MCF 10A (cell line): ENCODE results near the gene DDX56. TPM values are rescaled to one million over a fixed set of nuclear protein-coding genes. Genes with fewer than 3 reads are reported as not detected.

Experiments used
- Bru-seq: library from RNA; stranded (reverse); fragments of 400-500 nt; gene quantifications from one replicate; lab custom pipeline; 2021; lab: Mats Ljungman, UMichigan
- BruChase-seq, 2 experiments: library from RNA; stranded (reverse); fragments of 400-500 nt; gene quantifications; one replicate each; lab custom pipeline; 2021; lab: Mats Ljungman, UMichigan
- BruUV-seq: library from RNA; stranded (reverse); fragments of 400-500 nt; replicated peaks from 2 replicates; lab custom pipeline; 2021; lab: Mats Ljungman, UMichigan
- CTCF ChIA-PET: fragments of 300-600 bp; sonication (Branson Sonifier 250); formaldehyde crosslinking; extraction: SDS; loops from one replicate; lab custom pipeline; 2021; ENCODE audit warnings: antibody characterized with exemption, inconsistent platforms; lab: Yijun Ruan, JAX
- POLR2A ChIA-PET: fragments of 300-600, 350-650 bp; sonication (Branson Sonifier 250); formaldehyde crosslinking; extraction: SDS; loops from one replicate; lab custom pipeline; 2020; ENCODE audit warnings: antibody characterized with exemption, inconsistent platforms; lab: Yijun Ruan, JAX
- DNase-seq: peaks from one replicate; pipeline ENCODE4 v3.0.0-alpha.2; 2018; ENCODE audit not compliant: unreplicated experiment
- H3K27ac Mint-ChIP-seq: one replicate; pipeline ENCODE4 v1.8.0; 2022; ENCODE audit warnings: mild to moderate bottlenecking, low read depth, mixed read lengths; ENCODE audit not compliant: unreplicated experiment
- H3K27me3 Mint-ChIP-seq: one replicate; pipeline ENCODE4 v1.8.0; 2022; ENCODE audit warnings: mixed read lengths; ENCODE audit not compliant: insufficient read depth, unreplicated experiment
- H3K36me3 Mint-ChIP-seq: one replicate; pipeline ENCODE4 v1.8.0; 2022; ENCODE audit warnings: mild to moderate bottlenecking, moderate library complexity, mixed read lengths; ENCODE audit not compliant: insufficient read depth, unreplicated experiment
- H3K4me1 Mint-ChIP-seq: one replicate; pipeline ENCODE4 v1.8.0; 2022; ENCODE audit warnings: mixed read lengths; ENCODE audit not compliant: insufficient read depth, unreplicated experiment
- H3K4me3 Mint-ChIP-seq: one replicate; pipeline ENCODE4 v1.8.0; 2022; ENCODE audit warnings: mild to moderate bottlenecking, moderate library complexity, mixed read lengths; ENCODE audit not compliant: unreplicated experiment
- H3K9me3 Mint-ChIP-seq: one replicate; pipeline ENCODE4 v1.8.0; 2022; ENCODE audit warnings: mixed read lengths; ENCODE audit not compliant: unreplicated experiment
- intact Hi-C: fragments of 100-400 bp; cut with micrococcal nuclease; formaldehyde crosslinking; loops from 2 replicates; pipeline ENCODE4 v1.14.1; 2022
- long read RNA-seq: library from polyadenylated mRNA; stranded (forward); transcript quantifications from one replicate; pipeline ENCODE4 v2.0.0, GENCODE V29; 2022
- total RNA-seq: library from RNA; stranded (reverse); gene quantifications from 2 replicates; pipeline ENCODE4 v1.2.3, GENCODE V29; 2022
- TF ChIP-seq, protein P1 (sequence below): fragments of 200-600 bp; IDR thresholded peaks from one replicate; pipeline ENCODE4 v1.8.0; 2022; ENCODE audit warnings: antibody characterized with exemption, mild to moderate bottlenecking; ENCODE audit not compliant: unreplicated experiment

The DDX56 gene, protein sequence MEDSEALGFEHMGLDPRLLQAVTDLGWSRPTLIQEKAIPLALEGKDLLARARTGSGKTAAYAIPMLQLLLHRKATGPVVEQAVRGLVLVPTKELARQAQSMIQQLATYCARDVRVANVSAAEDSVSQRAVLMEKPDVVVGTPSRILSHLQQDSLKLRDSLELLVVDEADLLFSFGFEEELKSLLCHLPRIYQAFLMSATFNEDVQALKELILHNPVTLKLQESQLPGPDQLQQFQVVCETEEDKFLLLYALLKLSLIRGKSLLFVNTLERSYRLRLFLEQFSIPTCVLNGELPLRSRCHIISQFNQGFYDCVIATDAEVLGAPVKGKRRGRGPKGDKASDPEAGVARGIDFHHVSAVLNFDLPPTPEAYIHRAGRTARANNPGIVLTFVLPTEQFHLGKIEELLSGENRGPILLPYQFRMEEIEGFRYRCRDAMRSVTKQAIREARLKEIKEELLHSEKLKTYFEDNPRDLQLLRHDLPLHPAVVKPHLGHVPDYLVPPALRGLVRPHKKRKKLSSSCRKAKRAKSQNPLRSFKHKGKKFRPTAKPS
- total RNA-seq (104 and 105 TPM in 2 replicates), Bru-seq, nascent RNA (percentile 83 among the genes with signal in this experiment), BruChase-seq, experiment 1, labeled RNA remaining after a 6-hour chase (percentile 94 among the genes with signal in this experiment), BruChase-seq, experiment 2, labeled RNA remaining after a 2-hour chase (percentile 89 among the genes with signal in this experiment)
- long read RNA-seq, transcript DDX56-212 (13 exons, 1,781 nt), result minor isoform, 6 of 357 reads
- long read RNA-seq, transcript DDX56-201 (14 exons, 2,336 nt), result major isoform, 290 of 357 reads
- long read RNA-seq, transcript DDX56-206 (14 exons, 1,853 nt), result minor isoform, 5 of 357 reads
- long read RNA-seq, partial matches to known transcripts, result 19 of 357 reads
- long read RNA-seq, other reads (novel, unspliced or antisense), result 36 of 357 reads

DNA sequence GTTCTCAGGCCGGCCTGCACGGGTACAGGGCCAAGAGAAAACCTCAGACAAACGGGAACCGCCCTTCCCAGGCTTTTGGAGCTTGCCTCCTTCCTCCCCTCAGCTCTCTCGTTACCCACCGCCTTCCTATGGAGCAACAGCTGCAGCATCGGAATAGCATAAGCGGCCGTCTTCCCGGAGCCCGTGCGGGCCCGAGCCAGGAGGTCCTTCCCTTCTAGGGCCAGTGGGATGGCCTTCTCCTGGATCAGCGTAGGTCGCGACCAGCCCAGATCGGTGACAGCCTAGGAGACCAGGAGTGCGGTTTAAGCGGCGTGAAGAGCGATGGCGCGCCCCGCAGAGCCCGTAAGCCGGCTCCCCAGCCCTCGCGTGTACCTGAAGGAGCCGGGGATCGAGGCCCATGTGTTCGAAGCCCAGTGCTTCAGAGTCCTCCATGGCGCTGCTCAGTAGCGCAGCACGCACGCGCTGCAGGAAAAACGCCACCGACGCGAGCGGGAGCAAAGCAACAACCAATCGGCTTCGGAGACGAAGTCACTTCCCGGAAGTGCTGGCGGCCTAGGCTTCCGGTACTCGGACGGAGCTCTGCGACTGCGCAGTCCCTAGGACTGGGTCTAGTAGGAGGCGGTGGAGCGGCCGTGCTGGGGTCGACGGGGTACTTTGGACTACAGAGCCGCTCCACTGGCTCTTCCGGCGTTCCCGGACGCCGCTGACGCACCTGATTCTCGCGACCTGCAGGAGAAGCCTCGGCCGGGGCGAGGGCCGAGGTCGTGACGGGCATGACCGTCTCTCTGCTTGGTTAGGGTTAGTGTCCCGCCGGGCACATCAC, at the start of gene DDX56:
TSS of gene DDX56 (minus strand) at position 445 of the 823 bp plus-strand sequence. CDS start at position 432, 13 bp downstream.
- TF ChIP-seq, protein P1, sequence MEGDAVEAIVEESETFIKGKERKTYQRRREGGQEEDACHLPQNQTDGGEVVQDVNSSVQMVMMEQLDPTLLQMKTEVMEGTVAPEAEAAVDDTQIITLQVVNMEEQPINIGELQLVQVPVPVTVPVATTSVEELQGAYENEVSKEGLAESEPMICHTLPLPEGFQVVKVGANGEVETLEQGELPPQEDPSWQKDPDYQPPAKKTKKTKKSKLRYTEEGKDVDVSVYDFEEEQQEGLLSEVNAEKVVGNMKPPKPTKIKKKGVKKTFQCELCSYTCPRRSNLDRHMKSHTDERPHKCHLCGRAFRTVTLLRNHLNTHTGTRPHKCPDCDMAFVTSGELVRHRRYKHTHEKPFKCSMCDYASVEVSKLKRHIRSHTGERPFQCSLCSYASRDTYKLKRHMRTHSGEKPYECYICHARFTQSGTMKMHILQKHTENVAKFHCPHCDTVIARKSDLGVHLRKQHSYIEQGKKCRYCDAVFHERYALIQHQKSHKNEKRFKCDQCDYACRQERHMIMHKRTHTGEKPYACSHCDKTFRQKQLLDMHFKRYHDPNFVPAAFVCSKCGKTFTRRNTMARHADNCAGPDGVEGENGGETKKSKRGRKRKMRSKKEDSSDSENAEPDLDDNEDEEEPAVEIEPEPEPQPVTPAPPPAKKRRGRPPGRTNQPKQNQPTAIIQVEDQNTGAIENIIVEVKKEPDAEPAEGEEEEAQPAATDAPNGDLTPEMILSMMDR, result no peak
- DNase-seq, result peak; percentile 94
- Mint-ChIP-seq H3K27ac (peak within 1 kb of the TSS; percentile 95), H3K4me3 (peak within 1 kb of the TSS; percentile 98), H3K27me3 (no peaks in the 10 kb centered on the region), H3K36me3 (peaks cover 79% of the 10 kb centered on the region), H3K4me1 (peaks cover 21% of the 10 kb centered on the region), H3K9me3 (no peaks in the 10 kb centered on the region)
- ChIA-PET POLR2A (interaction anchor here (0.5 to 4.5 kb wide), 33 partner anchors 8 to 562 kb away, joined by 3 to 69 read pairs (median 4); partner anchors contain the start of genes DBNL, H2AZ2, NUDCD3 and OGDH), CTCF (interaction anchor here (0.6 to 3.9 kb wide), 6 partner anchors 10 to 333 kb away, joined by 3 to 23 read pairs (median 3); no protein-coding TSS in a partner anchor)
- no TSS peak for BruUV-seq
- intact Hi-C loops, result no loop called here

DNA sequence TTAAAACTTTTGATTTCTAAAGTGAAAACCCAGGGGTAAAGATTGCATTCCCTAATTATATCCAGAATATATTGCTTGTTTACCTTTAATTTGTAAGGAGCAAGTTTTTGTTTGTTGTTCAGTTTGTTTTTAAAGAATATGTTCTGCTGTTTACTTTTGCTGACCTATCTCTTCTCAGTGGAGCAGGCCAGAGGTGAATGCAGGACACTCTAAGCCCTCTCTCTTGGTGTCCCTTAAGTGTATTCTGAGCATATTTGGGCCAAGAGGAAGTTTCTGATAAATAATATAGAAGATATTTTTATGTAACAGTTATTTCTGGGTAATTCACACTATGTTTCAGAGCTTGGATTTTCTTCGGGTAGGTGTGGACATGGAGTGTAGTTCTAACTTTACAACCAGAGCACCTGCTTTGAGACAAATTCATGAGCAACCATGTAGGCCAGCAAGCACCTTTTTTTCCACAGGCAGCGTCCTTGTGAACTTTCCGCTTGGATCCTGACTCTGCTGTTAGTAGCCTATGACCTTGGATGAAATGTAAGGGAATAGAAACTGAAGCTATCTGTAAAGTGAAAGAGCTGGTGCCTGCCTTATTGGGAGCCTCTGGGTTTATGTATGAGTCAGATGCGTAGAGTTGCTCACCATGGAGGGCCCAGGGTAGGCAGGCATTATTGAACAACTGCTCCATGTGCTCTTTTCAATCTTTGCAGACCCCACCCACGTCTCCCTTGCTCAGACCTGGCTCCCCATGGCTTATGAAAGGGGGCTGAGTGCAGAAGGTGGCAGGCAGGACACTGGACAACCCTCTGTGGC, 48.8 kb upstream of the DDX56 start:
- TF ChIP-seq, protein P1, result no peak
- Mint-ChIP-seq H3K4me1 (peaks cover 26% of the 10 kb centered on the region), H3K27me3 (no peaks in the 10 kb centered on the region), H3K27ac (no peak overlapping the region), H3K9me3 (no peaks in the 10 kb centered on the region), H3K4me3 (no peak overlapping the region), H3K36me3 (peaks cover 27% of the 10 kb centered on the region)
- intact Hi-C loops, result no loop called here
- ChIA-PET POLR2A (interaction anchor here (0.6 to 3.0 kb wide), 4 partner anchors 12 to 48 kb away, joined by 3 to 22 read pairs (median 16); partner anchors contain the start of gene OGDH), CTCF (interaction anchor here (0.6 to 1.3 kb wide), 2 partner anchors 9 to 34 kb away, joined by 3 to 4 read pairs; no protein-coding TSS in a partner anchor)
- no TSS peak for BruUV-seq
- no peak for DNase-seq

DNA sequence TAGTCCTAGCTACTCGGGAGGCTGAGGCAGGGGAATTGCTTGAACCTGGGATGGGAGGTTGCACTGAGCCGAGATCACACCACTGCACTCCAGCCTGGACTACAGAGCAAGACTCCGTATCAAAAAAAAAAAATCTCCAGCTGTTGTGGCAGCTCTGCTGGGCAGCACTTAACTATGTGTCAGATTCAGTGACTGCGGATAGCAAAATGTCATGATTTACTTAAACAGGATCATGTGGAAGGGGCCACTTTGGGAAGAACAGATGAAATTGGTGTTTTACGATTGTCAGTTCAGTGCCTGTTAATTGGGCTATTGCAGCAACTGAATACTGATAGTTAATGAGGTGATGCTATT, 48.0 kb upstream of the DDX56 start:
- no TSS peak for BruUV-seq
- no peaks in the 10 kb centered on the region for H3K27me3 Mint-ChIP-seq
- peak overlapping the region; percentile 66 for H3K4me3 Mint-ChIP-seq
- ChIA-PET POLR2A (interaction anchor here (0.8 to 3.0 kb wide), 6 partner anchors 13 to 377 kb away, joined by 3 to 22 read pairs (median 9); partner anchors contain the start of gene OGDH), CTCF (interaction anchor here (1.5 kb wide), 1 partner anchor 16 kb away, joined by 3 read pairs; no protein-coding TSS in a partner anchor)
- H3K27ac Mint-ChIP-seq, result peak overlapping the region; percentile 92
- no peaks in the 10 kb centered on the region for H3K9me3 Mint-ChIP-seq
- intact Hi-C loops, result no loop called here
- peaks cover 30% of the 10 kb centered on the region for H3K4me1 Mint-ChIP-seq
- peaks cover 30% of the 10 kb centered on the region for H3K36me3 Mint-ChIP-seq
- no peak for DNase-seq
- TF ChIP-seq, protein P1, result no peak
